Astrocyte (in vitro differentiated cells and primary cell): ENCODE measurements around the gene CD276.

ENCODE experiments used
- CTCF ChIP-seq: IDR thresholded peaks from 2 replicates; pipeline ENCODE4 v1.5.1; 2011; ENCODE audit warnings: low read depth, mild to moderate bottlenecking, inconsistent platforms, low read length, moderate library complexity; ENCODE audit not compliant: insufficient read depth
- EZH2 ChIP-seq: IDR thresholded peaks from 2 replicates; pipeline ENCODE4 v1.6.1; 2012; ENCODE audit warnings: mild to moderate bottlenecking, low read length, inconsistent platforms; ENCODE audit not compliant: insufficient read depth

GRCh38 chr15:73680549-73680948, 3.6 kb upstream of the CD276 start:
- TF ChIP-seq CTCF = no peak
- TF ChIP-seq EZH2 = no peak
